GM19328 (cell line): Measurements from ENCODE around the gene HDGF.

ENCODE experiments used
- ATAC-seq: cut with Tn5 transposase; IDR thresholded peaks from one replicate; pipeline ENCODE4 v1.9.1; 2021; ENCODE audit warnings: mild to moderate bottlenecking, moderate library complexity; ENCODE audit not compliant: unreplicated experiment

HDGF gene

DNA sequence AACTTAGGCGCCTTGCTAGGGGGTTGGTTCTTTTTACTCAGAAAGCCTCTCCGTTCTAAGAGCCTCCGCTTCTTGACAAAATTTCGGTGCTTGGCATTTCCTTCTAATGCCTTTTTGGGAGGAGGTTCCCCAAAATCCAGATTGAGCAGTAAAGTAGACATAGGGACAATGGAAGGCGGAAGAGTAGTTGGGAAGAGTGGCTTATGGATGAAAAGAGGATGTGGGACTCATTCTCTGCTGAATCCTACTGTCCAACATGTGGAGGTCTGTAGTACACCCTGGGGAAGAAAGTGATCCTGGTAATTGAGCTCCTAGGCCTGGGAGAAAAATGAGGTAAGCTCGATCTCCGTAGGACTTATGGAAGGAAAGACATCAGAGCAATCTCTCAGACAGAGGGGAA lies 24.0 kb downstream of the HDGF start:
- no peak for ATAC-seq

DNA sequence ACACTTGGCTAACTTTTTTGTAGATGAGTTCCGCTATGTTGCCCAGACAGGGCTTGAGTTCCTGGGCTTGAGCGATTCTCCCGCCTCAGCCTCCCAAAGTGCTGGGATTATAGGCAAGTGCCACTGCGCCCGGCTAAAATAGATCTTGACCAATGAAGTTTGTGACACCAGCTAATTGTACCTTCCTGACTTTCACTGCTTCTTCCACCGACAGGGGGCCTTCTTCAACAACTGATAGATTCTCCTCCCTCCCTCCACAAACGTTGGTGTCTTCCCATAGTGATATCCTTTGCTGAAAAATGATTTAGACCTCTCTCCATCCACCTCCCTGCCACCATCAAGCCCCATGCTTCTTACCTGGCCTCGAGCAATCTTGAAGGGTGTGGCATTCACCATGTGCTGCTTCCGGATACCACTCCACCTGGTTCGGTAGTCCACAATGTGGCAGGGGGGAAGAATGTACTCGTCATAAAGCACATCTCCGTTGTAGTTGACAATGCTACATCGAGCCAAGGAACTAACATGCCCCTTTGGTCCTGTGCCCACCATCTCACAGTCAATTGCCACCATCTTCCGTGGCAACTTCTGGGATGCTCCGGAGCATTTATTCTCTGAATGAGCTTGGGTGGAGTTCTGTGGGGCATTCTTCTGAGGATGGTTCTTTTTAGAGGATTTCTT lies 24.8 kb downstream of the HDGF start:
- ATAC-seq, result no peak

DNA sequence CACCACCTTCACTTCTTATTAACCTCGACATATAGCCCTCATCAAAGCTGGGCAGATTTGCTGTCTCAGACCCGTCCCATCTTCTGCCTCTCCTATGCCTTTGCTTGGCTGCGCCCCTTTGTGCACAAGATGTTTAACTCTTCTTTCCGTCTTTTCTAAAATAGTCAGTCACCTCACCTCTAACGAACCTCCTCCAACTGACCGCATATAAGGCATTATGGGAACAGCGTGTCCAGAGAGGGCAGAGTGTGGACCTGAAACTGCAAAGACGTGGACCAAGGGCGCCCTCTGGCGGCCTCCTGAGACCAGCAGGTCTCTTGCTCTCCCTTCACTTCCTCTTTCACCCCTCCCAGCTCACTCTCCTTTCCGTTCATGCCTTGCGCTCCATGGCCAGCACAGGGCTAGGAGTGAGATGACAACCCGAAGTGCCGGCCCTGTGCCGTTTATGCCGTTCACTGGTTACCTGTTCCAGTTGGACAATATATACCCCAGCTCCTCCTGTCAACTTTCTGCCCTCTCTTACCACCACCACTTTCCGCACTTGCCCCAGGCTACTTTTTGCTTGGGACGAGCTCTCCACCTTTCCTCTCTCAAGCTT lies 25.7 kb downstream of the HDGF start:
- peak; percentile 34 for ATAC-seq

DNA sequence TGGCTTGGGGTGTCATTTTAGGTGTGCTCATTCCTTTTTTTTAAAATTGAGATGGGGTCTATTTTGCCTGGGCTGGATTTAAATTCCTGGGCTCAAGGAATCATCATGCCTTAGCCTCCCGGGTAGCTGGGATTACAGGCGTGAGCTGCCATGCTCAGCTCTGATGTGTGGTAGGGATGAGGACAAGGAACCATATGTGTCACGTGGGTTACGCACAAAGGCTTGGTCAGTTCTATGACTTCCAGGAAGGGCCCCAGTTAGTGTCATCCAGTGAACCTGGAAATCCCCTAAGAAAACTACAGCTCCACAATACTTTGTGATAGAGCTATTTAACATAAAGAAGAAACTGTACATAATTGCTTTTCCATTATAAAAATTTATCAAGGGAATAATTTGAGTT lies 29.9 kb downstream of the HDGF start:
- no peak for ATAC-seq

DNA sequence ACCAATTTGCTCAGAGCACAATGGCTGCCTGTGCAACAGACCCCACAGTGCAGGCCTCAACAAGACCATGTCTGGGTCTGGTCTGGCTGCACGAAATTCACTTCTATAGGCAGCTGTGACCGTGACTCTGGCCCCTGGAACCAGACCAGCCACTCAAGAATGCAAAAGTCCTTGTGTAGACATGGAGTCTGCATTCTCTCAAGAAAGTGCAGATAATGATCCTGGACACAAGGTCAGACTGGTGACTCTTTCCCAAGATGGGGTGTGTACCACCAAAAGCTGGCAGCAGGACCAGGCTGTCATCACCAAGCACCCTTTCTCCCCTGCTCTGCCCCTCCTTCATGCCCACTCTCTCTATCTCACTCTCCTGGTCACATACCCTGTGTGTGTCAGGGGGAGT lies 30.3 kb downstream of the HDGF start:
- ATAC-seq, result no peak

DNA sequence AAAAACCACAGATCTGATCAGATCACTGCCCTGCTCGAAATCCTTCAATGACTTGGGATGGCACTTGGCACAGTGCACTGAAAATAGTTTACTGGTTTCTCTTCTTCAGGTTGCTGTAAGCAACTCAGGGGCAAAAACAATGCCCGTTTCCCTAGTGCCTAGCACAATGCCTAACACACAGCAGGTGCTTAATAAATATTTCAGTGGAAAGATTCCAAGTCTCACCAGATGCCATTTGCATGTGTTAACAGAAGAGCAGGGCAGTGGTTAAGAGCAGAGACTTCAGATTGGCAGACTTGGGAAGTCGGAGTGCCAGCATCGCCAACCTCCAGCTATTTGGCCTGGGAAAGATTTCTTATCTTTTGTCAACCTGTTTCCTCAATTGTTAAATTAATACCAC lies 34.1 kb downstream of the HDGF start:
- no peak for ATAC-seq

DNA sequence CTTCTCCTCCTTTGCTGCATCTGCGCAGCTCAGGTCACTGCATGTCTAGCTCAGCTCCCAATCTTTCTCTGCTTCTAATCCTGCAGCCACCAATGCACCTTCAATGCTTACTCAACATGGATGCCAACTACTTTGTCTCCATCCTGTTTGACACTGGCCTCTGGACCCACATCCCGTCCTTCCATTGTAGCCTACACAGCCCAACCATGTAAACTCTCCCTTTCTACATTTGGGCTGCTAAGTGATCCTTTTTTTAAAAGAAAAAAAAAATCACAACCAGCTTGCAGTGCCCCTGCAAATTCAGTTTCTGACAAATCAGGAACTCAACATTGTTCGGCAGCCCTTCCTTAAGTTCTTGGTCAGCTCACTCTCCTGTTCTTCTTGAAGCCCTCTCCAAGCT lies 36.6 kb downstream of the HDGF start:
- ATAC-seq, result no peak

DNA sequence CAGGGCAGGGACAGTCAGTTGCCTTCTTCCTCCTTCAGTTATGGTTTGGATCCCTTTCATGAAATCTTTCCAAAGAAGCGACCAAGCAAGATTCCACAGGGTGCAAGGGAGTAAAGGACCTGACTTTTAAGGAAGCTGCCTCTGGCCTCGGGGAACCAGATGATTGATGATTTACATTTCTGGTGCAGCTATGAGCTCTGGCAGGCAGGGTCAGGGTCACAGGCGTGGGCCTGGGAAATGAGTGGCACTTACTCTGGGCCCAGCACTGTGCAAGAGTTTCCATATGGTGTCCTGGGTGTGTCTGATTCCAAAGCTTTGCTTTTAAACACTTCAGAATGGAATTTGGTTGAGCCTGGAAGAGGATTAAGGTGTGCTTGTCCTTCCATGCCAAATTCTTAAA lies 38.8 kb downstream of the HDGF start:
- no peak for ATAC-seq

DNA sequence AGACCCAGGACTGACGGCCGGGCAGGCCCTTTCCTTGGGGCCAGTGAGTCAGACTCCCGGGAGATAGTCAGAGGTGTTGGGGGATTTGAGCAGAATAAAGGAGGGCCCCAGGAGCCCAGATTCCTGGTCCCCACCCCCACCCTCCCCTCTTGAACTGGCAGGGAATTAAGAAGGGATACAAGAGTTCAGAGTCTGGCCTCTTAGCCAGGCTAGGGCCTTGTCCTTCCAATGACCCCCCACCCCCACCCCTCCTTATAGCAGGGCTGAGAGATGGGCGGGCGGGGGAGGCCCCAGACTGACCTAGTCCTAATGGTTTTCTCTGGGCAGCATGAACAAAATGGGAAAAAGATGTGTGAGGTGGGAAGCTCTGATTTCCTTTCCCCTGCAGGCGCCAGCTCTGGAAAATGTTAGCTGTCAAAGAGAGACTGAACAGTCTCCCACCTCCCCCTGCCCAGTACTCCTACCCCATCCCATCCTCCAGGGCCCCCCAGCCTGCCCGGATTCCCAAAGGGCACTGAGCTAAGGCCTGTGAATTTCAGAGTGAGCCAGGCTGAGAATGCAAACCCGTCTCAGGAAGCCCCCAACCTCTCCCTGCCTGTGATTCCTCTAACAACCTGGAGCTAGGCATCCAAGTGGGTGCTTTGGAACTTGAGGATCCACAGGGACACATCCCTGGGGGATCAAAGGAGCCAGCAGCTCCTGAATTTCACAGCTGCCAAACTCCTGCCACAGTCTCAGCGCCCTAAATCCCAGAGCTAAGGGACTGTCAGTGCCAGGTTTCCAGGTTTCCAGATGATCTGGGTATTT lies 40.3 kb downstream of the HDGF start:
- no peak for ATAC-seq

DNA sequence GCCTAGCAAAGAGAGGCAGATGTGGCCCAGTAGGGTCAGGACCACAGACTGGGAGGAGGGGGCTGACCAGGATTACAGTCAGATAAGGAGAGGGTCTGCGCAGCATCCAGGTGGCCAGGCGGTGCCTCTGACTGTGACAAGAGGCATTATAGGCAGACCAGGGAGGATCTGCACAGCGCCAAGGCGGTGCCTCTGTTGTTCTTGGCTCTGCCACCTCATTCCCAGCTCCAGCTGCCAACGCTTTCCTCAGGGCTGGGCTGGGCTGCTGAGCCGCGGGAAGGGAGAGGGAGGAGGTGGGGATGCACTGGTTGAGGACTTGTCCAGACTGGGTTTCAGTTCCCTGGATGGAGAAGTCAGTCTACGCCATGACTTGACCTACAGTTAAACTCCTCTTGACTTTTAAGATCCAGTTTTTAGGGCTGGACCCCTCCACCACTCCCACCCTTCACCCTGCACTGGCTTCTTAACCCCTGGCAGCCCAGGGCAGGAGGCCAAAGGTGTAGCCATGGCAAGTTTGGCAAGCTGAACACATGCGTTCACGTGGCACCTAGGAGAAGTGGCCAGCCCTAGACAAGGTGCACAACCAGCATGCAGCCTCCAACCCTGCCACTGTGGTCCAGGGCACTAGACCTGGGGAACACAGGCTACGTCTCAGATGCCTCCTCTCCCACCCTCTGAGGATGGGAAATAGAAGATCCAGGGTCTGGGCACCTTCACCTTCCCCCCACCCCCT lies 41.6 kb downstream of the HDGF start:
- no peak for ATAC-seq

DNA sequence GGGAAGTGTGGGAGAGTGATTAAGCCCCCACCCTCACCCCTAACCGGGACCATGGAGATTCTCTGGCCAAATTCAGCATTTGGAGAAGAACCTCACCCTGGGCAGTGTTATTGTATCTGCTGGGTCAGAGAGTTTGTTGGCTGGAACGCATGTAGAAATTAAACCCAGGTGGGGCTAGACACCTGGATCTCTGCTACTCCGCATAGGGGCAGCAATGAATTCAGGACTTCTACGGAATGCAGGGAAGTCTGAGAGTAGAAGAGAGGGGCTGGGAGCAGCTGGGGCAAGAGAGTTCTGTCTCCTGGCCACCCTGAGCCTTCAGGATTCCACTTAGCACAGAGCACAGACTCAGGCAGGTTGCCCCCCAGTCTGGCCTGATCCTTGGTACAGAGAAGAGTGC lies 42.4 kb downstream of the HDGF start:
- no peak for ATAC-seq

DNA sequence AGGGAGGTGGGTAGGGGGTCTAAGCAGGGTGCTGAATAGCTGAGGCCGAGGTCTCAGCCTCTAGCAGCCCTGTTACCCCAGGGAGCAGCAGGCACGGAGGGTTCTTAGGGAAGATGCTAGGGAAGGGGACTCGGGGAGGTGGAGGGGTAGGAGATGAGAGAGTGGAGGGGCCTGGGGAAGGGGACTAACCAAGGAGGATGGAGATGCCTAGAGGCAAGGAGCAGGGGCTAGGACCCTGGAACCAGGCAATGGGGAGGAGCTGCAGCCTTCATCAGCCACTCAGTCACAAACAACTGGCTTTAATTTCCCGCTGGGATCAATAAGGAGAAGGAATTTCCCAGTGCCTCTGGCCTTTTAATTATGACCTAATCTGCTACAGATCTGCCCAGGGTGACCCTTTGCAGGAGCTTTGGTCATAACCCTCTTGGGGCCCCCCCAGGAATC lies 43.2 kb downstream of the HDGF start:
- no peak for ATAC-seq

DNA sequence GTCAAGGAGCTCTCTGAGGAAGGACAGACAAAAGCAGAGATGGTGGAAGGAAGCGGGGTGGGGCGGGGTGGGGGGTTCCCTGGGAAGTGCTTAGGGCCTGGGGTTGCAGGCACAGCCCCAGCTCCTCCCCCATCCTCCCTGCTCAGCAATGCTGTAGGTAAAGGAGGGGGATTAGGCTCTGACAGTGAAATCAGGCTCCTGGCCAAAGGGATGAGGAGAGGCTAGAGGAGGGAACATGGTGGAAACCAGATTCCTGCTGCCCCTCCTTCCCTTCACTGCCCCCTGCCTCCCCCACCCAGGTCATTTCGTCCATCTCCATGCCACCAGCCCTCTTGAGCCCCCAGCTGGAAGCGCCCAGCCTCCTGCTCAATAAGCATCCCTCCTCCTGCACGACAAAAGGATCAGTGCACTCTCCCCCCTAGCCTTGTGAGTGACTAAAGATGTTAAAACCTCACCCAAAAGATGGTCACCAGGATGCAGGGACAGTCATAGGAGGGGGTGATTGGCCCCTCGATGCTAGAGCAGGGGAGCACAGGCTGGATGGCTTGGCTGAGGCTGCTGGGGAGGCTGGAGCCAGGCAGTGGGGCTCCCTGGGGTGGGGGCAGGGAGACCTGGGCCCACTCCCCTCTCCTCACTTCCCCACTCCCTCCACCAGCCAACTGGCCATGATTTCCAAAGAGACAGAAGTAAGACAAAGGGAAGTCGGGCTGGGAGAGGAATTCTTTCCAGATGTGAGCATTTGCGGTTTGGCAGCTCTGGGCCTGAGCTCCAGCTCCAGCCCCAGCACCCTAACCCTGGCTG lies 43.9 kb downstream of the HDGF start:
- no peak for ATAC-seq

DNA sequence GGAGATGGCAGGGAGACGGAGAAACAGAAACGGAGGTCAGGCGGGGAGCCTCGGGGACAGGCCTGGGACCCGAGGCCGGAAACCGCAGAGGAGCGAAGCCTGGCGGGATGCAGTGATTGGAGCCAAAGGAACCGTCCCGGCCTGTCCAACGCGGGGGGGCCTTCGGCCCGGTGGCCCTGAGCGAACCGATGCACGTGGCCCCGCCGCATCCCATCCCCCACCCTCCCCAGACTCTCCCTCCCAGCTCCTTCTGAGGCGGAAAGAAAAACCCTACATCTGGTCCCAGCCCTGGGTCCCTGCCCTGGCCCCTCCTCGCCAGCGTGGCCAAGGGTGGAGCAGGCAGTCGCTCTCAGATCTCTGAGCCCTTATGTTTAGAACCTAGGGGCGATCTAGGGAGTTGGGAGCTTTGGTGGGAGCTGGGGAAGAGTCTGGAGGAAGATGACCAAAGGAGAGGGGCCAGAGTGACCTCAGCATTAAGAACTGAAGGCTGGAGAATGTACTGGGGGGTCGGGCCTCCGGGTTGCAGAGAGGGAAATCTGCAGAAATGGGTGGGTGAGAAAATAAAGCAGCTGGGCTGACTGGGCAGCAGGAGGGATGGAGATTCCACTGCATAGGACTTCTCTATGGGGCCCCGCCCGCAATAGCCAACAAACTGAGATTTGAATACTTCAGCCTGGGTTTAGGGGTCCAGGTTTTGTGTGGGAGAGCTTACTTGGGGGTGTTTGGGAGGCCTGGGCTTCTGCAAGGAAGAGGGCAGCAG lies 44.6 kb downstream of the HDGF start:
- ATAC-seq, result no peak

DNA sequence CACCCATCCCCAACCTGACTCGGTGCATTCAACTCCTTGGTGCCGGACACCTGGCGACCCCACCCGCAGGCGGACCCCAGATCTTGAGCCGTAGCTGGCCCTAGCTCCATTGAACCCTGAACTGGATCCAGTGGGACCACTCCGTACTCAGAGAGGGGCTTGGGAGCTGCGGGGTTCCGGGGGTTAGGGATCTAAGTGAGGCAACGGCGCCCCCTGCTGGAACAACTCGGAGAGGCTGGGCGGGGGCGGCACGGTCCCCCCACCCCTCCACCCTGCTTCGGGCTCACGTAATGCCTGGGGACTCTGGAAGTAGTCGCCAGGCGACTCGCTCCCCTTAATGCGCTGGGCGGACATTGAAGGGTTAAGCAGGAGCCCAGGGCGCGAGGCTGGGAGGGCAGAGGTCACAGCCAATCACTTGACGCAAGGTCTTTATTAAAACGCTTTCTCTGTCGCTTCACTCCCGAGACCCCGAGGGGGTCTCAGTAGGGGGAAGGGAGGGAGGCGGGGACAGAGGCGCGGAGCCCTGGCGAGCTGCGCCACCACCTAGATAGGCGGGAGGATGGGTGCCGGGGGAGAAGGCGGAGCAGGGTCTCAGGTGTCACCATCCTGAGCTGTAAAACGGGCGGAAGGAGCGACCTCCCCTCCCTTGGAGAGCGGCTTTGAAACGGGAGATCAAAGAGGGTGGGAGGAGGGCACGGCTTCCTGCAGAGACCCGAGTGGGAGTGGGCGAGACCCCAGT lies 45.4 kb downstream of the HDGF start:
- no peak for ATAC-seq

DNA sequence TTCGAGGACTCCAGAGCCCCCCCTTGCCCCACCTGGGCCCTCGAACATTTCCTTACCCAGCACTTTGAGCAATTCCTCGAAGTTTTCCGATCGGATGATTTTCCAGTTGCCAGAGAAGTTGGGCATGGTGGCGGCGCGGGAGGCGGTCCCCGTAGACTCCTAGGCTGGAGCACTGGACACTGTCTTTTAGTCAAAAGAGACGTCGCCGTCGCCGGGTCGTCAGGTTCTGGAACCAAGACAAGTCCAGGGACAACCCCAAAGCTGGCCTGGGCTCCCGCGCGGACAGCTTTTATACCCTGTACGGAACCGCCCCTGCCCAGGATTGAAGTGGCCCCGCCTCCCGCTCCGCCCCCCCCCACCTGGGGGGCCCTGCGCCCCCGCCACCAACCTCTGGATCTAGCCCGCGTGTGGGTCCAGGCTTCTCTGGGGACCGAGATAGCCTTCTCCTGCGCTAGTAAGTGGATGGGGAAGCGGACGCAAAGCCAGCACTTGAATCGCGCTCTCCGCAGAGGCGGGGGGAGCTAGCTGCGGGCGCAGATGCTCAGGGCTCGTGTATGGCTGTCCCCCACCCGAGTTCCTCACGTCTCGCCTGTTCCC lies 46.1 kb downstream of the HDGF start, which contains the start of gene CRABP2:
Gene CRABP2 (minus strand): TSS at position 263 of the 597 bp plus-strand sequence. CDS start 137 bp downstream, at position 126.
- ATAC-seq, result no peak

DNA sequence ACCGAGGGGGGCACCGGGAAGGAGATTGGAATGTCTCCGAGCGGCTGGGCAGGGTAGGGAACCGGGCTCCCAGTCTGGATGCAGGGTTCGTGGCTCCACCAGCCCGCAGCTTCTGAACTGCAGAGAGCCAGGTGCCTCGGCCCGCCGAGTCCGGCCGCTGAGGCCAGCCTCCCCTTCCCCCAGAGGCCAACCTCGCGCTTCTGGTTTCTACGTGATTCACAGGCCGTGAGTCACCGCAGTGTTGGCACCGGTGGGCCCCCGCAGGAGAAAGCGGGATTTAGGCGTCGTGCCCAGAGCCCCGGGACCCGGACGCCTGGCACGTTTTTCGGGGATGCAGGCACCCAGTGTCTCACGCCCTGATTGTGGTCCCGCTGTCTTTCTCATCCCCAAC lies 46.5 kb downstream of the HDGF start:
- ATAC-seq, result no peak

DNA sequence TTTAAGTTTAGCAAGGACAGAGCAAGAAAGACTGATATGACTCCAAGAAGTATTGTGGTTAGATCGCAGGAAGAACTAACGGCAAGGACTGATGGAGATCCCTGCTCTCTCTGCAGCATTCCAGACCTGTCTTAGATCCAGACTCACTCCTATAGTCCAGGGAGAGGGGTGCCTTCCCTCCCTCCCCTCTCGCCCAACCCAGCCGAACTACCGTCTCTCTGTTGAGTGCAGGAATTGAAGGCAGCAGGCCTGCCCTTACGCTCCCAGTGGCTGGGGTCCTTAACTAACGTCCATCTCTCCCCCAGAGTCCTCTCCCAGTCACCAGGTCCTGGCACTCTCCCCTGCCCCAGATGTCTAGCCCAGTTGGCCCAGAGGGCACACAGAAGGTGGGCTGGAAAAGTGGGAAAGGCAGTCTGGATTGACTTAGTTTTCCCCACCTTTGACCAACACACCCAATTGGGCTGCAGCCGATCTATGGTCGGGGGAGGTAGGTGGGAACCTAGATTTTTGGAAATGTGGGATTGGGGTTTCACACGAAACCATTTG lies 47.2 kb downstream of the HDGF start:
- no peak for ATAC-seq
